H1 (cell line): ENCODE data around the gene C6orf120. TPM values are rescaled to one million over a fixed set of nuclear protein-coding genes. Genes with fewer than 3 reads are reported as not detected.

ENCODE experiments used
- CTCF ChIA-PET: fragments of 300-600 bp; sonication (Branson Sonifier 250); formaldehyde crosslinking; loops from one replicate; lab custom pipeline; 2021; ENCODE audit not compliant: partially characterized antibody; lab: Charles Lee
- POLR2A ChIA-PET: fragments of 300-600 bp; sonication (Branson Sonifier 250); formaldehyde crosslinking; loops from one replicate; lab custom pipeline; 2021; ENCODE audit warnings: inconsistent platforms; ENCODE audit not compliant: partially characterized antibody; lab: Charles Lee
- DNase-seq, 2 experiments: peaks; one replicate each; pipeline versions ENCODE4 v3.0.0 to v3.0.0-alpha.2; 2010 to 2022; ENCODE audit warnings: low spot score in 2 of 2, low read depth in 1 of 2, mixed read lengths in 1 of 2
- FAIRE-seq: peaks from 2 replicates; lab custom pipeline; 2011; peaks lifted over from hg19 to GRCh38; lab: Jason Lieb, UNC
- H2AFZ ChIP-seq: 2 replicates; pipeline ENCODE4 v1.8.1; 2012; ENCODE audit warnings: low read length, inconsistent platforms
- H2AK5ac ChIP-seq: 2 replicates; pipeline ENCODE4 v1.6.1; 2013; ENCODE audit warnings: low read depth, low read length
- H2BK120ac ChIP-seq: replicated peaks from 2 replicates; pipeline ENCODE3; 2013; ENCODE audit warnings: low read depth, low read length, inconsistent platforms
- H2BK12ac ChIP-seq: 2 replicates; pipeline ENCODE4 v1.6.1; 2013; ENCODE audit warnings: low read depth, low read length
- H2BK15ac ChIP-seq: 2 replicates; pipeline ENCODE4 v1.6.1; 2013; ENCODE audit warnings: low read length
- H2BK20ac ChIP-seq: 2 replicates; pipeline ENCODE4 v1.6.1; 2013; ENCODE audit warnings: low read length
- H2BK5ac ChIP-seq: 2 replicates; pipeline ENCODE4 v1.6.1; 2013; ENCODE audit warnings: low read depth, low read length
- H3K14ac ChIP-seq: 2 replicates; pipeline ENCODE4 v1.6.1; 2013; ENCODE audit warnings: inconsistent platforms; ENCODE audit not compliant: insufficient read length
- H3K18ac ChIP-seq: 2 replicates; pipeline ENCODE4 v1.6.1; 2013; ENCODE audit warnings: low read length; ENCODE audit errors: extremely low read depth
- H3K23ac ChIP-seq: 2 replicates; pipeline ENCODE4 v1.6.1; 2013; ENCODE audit warnings: inconsistent platforms; ENCODE audit not compliant: insufficient read length
- H3K23me2 ChIP-seq: 2 replicates; pipeline ENCODE4 v1.6.1; 2013; ENCODE audit warnings: low read depth, low read length
- H3K27ac ChIP-seq: 2 replicates; pipeline ENCODE4 v1.6.1; 2011; ENCODE audit warnings: low read depth, low read length, inconsistent platforms
- H3K27me3 ChIP-seq, 4 experiments: replicated peaks in 1 of 4; 1 replicate in 1 of 4; 2 replicates in 3 of 4; pipeline versions ENCODE4 v1.6.1 to v1.8.1; 2011 to 2013; ENCODE audit warnings: low read length in 3 of 4, mild to moderate bottlenecking in 3 of 4, inconsistent platforms in 2 of 4, mixed read lengths in 2 of 4, moderate library complexity in 1 of 4; ENCODE audit not compliant: control insufficient read depth in 3 of 4, insufficient read depth in 3 of 4; ENCODE audit errors: extremely low read depth in 1 of 4
- H3K36me3 ChIP-seq, 4 experiments: 2 replicates each; pipeline versions ENCODE4 v1.6.1 to v1.8.1; 2011 to 2013; ENCODE audit warnings: mild to moderate bottlenecking in 4 of 4, low read length in 3 of 4, moderate library complexity in 2 of 4, control low read depth in 1 of 4, inconsistent platforms in 1 of 4; ENCODE audit not compliant: insufficient read depth in 4 of 4, control insufficient read depth in 2 of 4
- H3K4ac ChIP-seq: replicated peaks from 2 replicates; pipeline ENCODE3; 2013; ENCODE audit warnings: low read length, low read depth, mixed read lengths, inconsistent platforms; ENCODE audit not compliant: insufficient read length
- H3K4me1 ChIP-seq, 4 experiments: replicated peaks in 1 of 4; 1 replicate in 1 of 4; 2 replicates in 3 of 4; pipeline versions ENCODE4 v1.6.1 to v1.8.1; 2011 to 2013; ENCODE audit warnings: low read length in 3 of 4, inconsistent platforms in 2 of 4, mixed read lengths in 1 of 4; ENCODE audit not compliant: insufficient read depth in 4 of 4, control insufficient read depth in 3 of 4
- H3K4me2 ChIP-seq, 2 experiments: 2 replicates each; pipeline versions ENCODE4 v1.6.1 to v1.8.1; 2011 to 2013; ENCODE audit warnings: low read depth in 2 of 2, low read length in 2 of 2, control low read depth in 1 of 2, inconsistent platforms in 1 of 2, mild to moderate bottlenecking in 1 of 2; ENCODE audit not compliant: insufficient read depth in 1 of 2
- H3K4me3 ChIP-seq, 4 experiments: fragments of 200-600, 300-600 bp in 1 of 4; sonication (generic), shearing (Covaris generic), sonication (Bioruptor Twin) in 1 of 4; 2 replicates each; pipeline versions ENCODE4 v1.5.1 to v1.8.1; 2011 to 2016; ENCODE audit warnings: low read length in 4 of 4, low read depth in 3 of 4, control low read depth in 2 of 4, inconsistent platforms in 2 of 4, mild to moderate bottlenecking in 2 of 4, mixed read lengths in 1 of 4, moderate library complexity in 1 of 4; ENCODE audit not compliant: insufficient read depth in 2 of 4; ENCODE audit errors: extremely low read depth in 1 of 4
- H3K56ac ChIP-seq: replicated peaks from 2 replicates; pipeline ENCODE3; 2013; ENCODE audit warnings: low read depth, mild to moderate bottlenecking, mixed read lengths, low read length, inconsistent platforms; ENCODE audit not compliant: insufficient read length
- H3K79me1 ChIP-seq: 2 replicates; pipeline ENCODE4 v1.6.1; 2013; ENCODE audit warnings: low read depth, low read length, control low read depth
- H3K79me2 ChIP-seq, 2 experiments: 2 replicates each; pipeline versions ENCODE4 v1.6.1 to v1.8.1; 2012 to 2013; ENCODE audit warnings: low read length in 2 of 2, mild to moderate bottlenecking in 2 of 2, inconsistent platforms in 1 of 2; ENCODE audit not compliant: insufficient read depth in 2 of 2, control insufficient read depth in 1 of 2
- H3K9ac ChIP-seq, 4 experiments: replicated peaks in 1 of 4; 1 replicate in 1 of 4; 2 replicates in 3 of 4; pipeline versions ENCODE4 v1.6.1 to v1.8.1; 2011 to 2013; ENCODE audit warnings: low read depth in 3 of 4, low read length in 3 of 4, control low read depth in 2 of 4, mild to moderate bottlenecking in 2 of 4, moderate library complexity in 2 of 4, inconsistent platforms in 1 of 4; ENCODE audit errors: extremely low read depth in 1 of 4
- H3K9me3 ChIP-seq, 2 experiments: 2 replicates each; pipeline versions ENCODE4 v1.6.1 to v1.8.1; 2012 to 2013; ENCODE audit warnings: mild to moderate bottlenecking in 2 of 2, moderate library complexity in 2 of 2, control low read depth in 1 of 2, inconsistent platforms in 1 of 2, low read depth in 1 of 2, low read length in 1 of 2, mixed read lengths in 1 of 2; ENCODE audit not compliant: insufficient read depth in 2 of 2
- H4K20me1 ChIP-seq, 2 experiments: replicated peaks in 1 of 2; 2 replicates each; pipeline versions ENCODE3 to v1.8.1; 2011 to 2013; ENCODE audit warnings: inconsistent platforms in 2 of 2, low read length in 2 of 2, mild to moderate bottlenecking in 1 of 2; ENCODE audit not compliant: insufficient read depth in 2 of 2, control insufficient read depth in 1 of 2
- H4K5ac ChIP-seq: 2 replicates; pipeline ENCODE4 v1.6.1; 2013; ENCODE audit warnings: low read length, low read depth, mixed read lengths, inconsistent platforms; ENCODE audit not compliant: insufficient read length
- H4K8ac ChIP-seq: 2 replicates; pipeline ENCODE4 v1.8.0; 2013; ENCODE audit warnings: mild to moderate bottlenecking, moderate library complexity, low read length, inconsistent platforms; ENCODE audit not compliant: insufficient read depth; ENCODE audit errors: extremely low read depth
- H4K91ac ChIP-seq: replicated peaks from 2 replicates; pipeline ENCODE3; 2013; ENCODE audit warnings: low read length, mixed read lengths, inconsistent platforms; ENCODE audit not compliant: insufficient read length
- BCL11A ChIP-seq, 2 experiments: IDR thresholded peaks; one replicate each; pipeline ENCODE4 v1.6.1; 2011; ENCODE audit warnings: low read depth in 2 of 2, low read length in 2 of 2, mild to moderate bottlenecking in 2 of 2
- BRCA1 ChIP-seq: IDR thresholded peaks from 2 replicates; pipeline ENCODE4 v1.6.1; 2012; ENCODE audit warnings: low read depth, low read length, improper control_type of control experiment
- CHD2 ChIP-seq: IDR thresholded peaks from 2 replicates; pipeline ENCODE4 v1.6.1; 2012; ENCODE audit warnings: low read length, improper control_type of control experiment
- EZH2 ChIP-seq: fragments of 200-600 bp; sonication (generic); IDR thresholded peaks from 2 replicates; pipeline ENCODE4 v1.7.1; 2012; ENCODE audit warnings: low read depth, mild to moderate bottlenecking, moderate library complexity, low read length, inconsistent platforms; ENCODE audit not compliant: severe bottlenecking
- KDM4A ChIP-seq: IDR thresholded peaks from one replicate; pipeline ENCODE4 v1.7.1; 2012; ENCODE audit warnings: low read depth, mild to moderate bottlenecking, moderate library complexity, low read length, inconsistent platforms; ENCODE audit not compliant: severe bottlenecking
- MAFK ChIP-seq: IDR thresholded peaks from 2 replicates; pipeline ENCODE4 v1.6.1; 2012; ENCODE audit warnings: low read depth, mild to moderate bottlenecking, improper control_type of control experiment, low read length
- POLR2A ChIP-seq, 2 experiments: IDR thresholded peaks; 1 replicate in 1 of 2; 2 replicates in 1 of 2; pipeline ENCODE4 v1.6.1; 2011; ENCODE audit warnings: low read depth in 2 of 2, low read length in 2 of 2, mild to moderate bottlenecking in 2 of 2; ENCODE audit errors: control extremely low read depth in 1 of 2
- RBBP5 ChIP-seq: IDR thresholded peaks from 2 replicates; pipeline ENCODE4 v1.7.1; 2012; ENCODE audit warnings: low read depth, mild to moderate bottlenecking, inconsistent platforms, low read length, moderate library complexity, borderline replicate concordance
- RFX5 ChIP-seq: IDR thresholded peaks from 2 replicates; pipeline ENCODE4 v1.6.1; 2011; ENCODE audit warnings: low read depth, low read length, improper control_type of control experiment, borderline replicate concordance
- RXRA ChIP-seq: IDR thresholded peaks from 2 replicates; pipeline ENCODE4 v1.6.1; 2011; ENCODE audit warnings: low read depth, mild to moderate bottlenecking, low read length, moderate library complexity; ENCODE audit not compliant: insufficient read depth
- SP1 ChIP-seq: IDR thresholded peaks from 2 replicates; pipeline ENCODE4 v1.6.1; 2011; ENCODE audit warnings: low read depth, low read length
- SP4 ChIP-seq: IDR thresholded peaks from 2 replicates; pipeline ENCODE4 v1.6.1; 2012; ENCODE audit warnings: low read length, inconsistent platforms
- TCF12 ChIP-seq: IDR thresholded peaks from 2 replicates; pipeline ENCODE4 v1.6.1; 2011; ENCODE audit warnings: low read depth, mild to moderate bottlenecking, low read length
- ZNF274 ChIP-seq: IDR thresholded peaks from 2 replicates; pipeline ENCODE4 v1.7.0; 2012; ENCODE audit warnings: low read length, borderline replicate concordance; ENCODE audit errors: extremely low read depth
- WGBS, 2 experiments: shearing (Covaris generic) in 1 of 2; methylation state at CpG; one replicate each; pipeline versions ENCODE4 v1.1.6 to v1.1.7; 2013 to 2015; ENCODE audit warnings: low lambda C conversion rate in 2 of 2, mixed read lengths in 2 of 2, inconsistent platforms in 1 of 2, low coverage in 1 of 2, missing lambda C conversion rate in 1 of 2; ENCODE audit not compliant: insufficient replicate concordance in 2 of 2, insufficient coverage in 1 of 2, insufficient read length in 1 of 2; ENCODE audit errors: extremely low coverage in 1 of 2, missing lambda C conversion rate in 1 of 2; 5-methylcytosine and 5-hydroxymethylcytosine counted together
- polyA plus RNA-seq, 7 experiments: library from polyadenylated mRNA; depleted of rRNA in 3 of 7; stranded (reverse) in 5 of 7; unstranded in 2 of 7; fragments of >200 nt in 5 of 7; fragments of 200-250 nt in 2 of 7; gene quantifications; 1 replicate in 5 of 7; 2 replicates in 1 of 7; 4 replicates in 1 of 7; pipeline versions ENCODE4 v1.2.1 to v1.2.3, GENCODE V29; 2011 to 2013; ENCODE audit warnings: missing spikeins in 2 of 7, mixed read lengths in 2 of 7
- total RNA-seq: library from RNA; stranded (reverse); fragmentation: NEBNext Ultra II Directional; extraction: Animal tissue kit (Norgen Biotek cat#: 25700); gene quantifications from 2 replicates; pipeline ENCODE4 v1.2.1, GENCODE V29; 2021
- TF ChIP-seq, protein P1 (sequence below): IDR thresholded peaks from 2 replicates; pipeline ENCODE4 v1.6.1; 2011; ENCODE audit warnings: low read depth, mild to moderate bottlenecking, low read length; ENCODE audit not compliant: insufficient read depth

C6orf120 gene
- total and polyA plus RNA-seq, 2 of the 8 experiments (the other 6 are each of a cell fraction or from before 2014, with no cell fraction given) = 16.2 to 30.6 TPM

DNA sequence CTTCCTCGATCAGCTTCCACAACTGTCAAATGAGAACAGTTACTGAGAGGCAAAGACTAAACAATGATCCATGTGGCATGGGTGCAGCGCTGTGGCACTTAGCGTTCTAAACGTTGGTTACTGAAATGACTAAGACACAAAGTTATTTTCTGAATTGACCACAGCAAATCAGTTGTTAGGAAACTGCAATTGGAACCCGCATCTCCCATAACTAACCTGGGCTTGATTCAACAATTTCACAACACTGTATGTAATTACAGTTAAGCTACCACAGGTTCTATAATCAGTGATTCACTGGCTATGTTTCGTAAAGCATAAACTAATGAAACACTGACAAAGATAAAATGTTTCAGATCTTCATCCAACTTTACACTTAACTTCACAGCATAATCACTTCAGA is 12.6 kb upstream of the C6orf120 start:
- no peaks in the 10 kb centered on the region; a peak in 1 of 4 replicates for H3K9me3 ChIP-seq
- 95% methylated on average over 6 of the region's 6 CpGs; no CpG with 5 or more reads in 1 of the 2 experiments for WGBS, 2 experiments
- no peak overlapping the region for H3K56ac ChIP-seq
- no peak overlapping the region for H2BK15ac ChIP-seq
- H3K18ac ChIP-seq = no peak overlapping the region
- no peak overlapping the region for H3K4me2 ChIP-seq
- H4K91ac ChIP-seq = no peak overlapping the region
- H2BK20ac ChIP-seq = no peak overlapping the region
- H2BK5ac ChIP-seq = no peak overlapping the region
- no peak overlapping the region for H3K14ac ChIP-seq
- POLR2A ChIA-PET = interaction anchor here (1.4 to 1.6 kb wide), 2 partner anchors 11 to 13 kb away, joined by 4 read pairs; partner anchors contain the start of genes C6orf120 and WDR27
- no peak overlapping the region for H4K5ac ChIP-seq
- H3K9ac ChIP-seq = no peak overlapping the region
- H3K36me3 ChIP-seq = peaks cover 0 to 36% (median 17%) of the 10 kb centered on the region in 4 experiments; a peak in 6 of 8 replicates
- no peak overlapping the region for H3K27ac ChIP-seq
- H3K79me2 ChIP-seq = peaks cover 0 to 69% of the 10 kb centered on the region in 2 experiments; a peak in 3 of 4 replicates
- no peaks in the 10 kb centered on the region for H3K4me1 ChIP-seq
- H2BK120ac ChIP-seq = no peak overlapping the region
- no peaks in the 10 kb centered on the region for H3K27me3 ChIP-seq
- no peak overlapping the region; the same call in 1 of the 2 replicates for H4K8ac ChIP-seq
- H4K20me1 ChIP-seq = peaks cover 4 to 6% of the 10 kb centered on the region in 2 experiments
- H3K79me1 ChIP-seq = peaks cover 8% of the 10 kb centered on the region; the same call in 1 of the 2 replicates
- no peak overlapping the region for H2AK5ac ChIP-seq
- H3K23ac ChIP-seq = no peak overlapping the region
- H3K23me2 ChIP-seq = no peaks in the 10 kb centered on the region
- no peak overlapping the region for H2AFZ ChIP-seq
- CTCF ChIA-PET = no interaction called here
- FAIRE-seq (no peak), DNase-seq (no peak)
- no peak overlapping the region for H3K4ac ChIP-seq
- H3K4me3 ChIP-seq = no peak overlapping the region
- no peak overlapping the region for H2BK12ac ChIP-seq
- TF ChIP-seq KDM4A = no peak
- no peak for TF ChIP-seq RBBP5
- TF ChIP-seq RFX5 = no peak
- TF ChIP-seq BCL11A (IDR thresholded peaks at IDR 0.05; ENCODE audit: low read depth in 2 of 2, low read length in 2 of 2) = no peak
- no peak for TF ChIP-seq EZH2
- no peak for TF ChIP-seq ZNF274
- TF ChIP-seq, protein P1, sequence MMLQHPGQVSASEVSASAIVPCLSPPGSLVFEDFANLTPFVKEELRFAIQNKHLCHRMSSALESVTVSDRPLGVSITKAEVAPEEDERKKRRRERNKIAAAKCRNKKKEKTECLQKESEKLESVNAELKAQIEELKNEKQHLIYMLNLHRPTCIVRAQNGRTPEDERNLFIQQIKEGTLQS = no peak
- TF ChIP-seq TCF12 = no peak
- no peak for TF ChIP-seq SP4
- TF ChIP-seq BRCA1 = no peak
- no peak for TF ChIP-seq CHD2
- no peak for TF ChIP-seq SP1
- no peak for TF ChIP-seq MAFK
- TF ChIP-seq RXRA = no peak
- TF ChIP-seq POLR2A (IDR thresholded peaks at IDR 0.05; ENCODE audit: control extremely low read depth in 1 of 2, low read depth in 2 of 2, low read length in 2 of 2) = no peak
